Esophagus muscularis mucosa (tissue), 4 donors: ENCODE measurements around the gene FOXK1. TPM values are rescaled to one million over a fixed set of nuclear protein-coding genes. Genes with fewer than 3 reads are reported as not detected.
A peak's percentile ranks its signal among the peaks of the same experiment; 100 is the strongest.

Source experiments
- DNase-seq: peaks from one replicate; pipeline ENCODE4 v3.0.0-alpha.2; 2017; ENCODE audit errors: extremely low spot score
- H3K27ac ChIP-seq, 4 donors: fragments of 200-600 bp; sonication (generic); replicated peaks in 1 of 4; 1 replicate in 3 of 4; 2 replicates in 1 of 4; pipeline ENCODE4 v1.5.1; 2016 to 2019; ENCODE audit warnings: mild to moderate bottlenecking in 1 of 4
- H3K27me3 ChIP-seq, 4 donors: fragments of 200-600 bp; sonication (generic); one replicate each; pipeline versions ENCODE4 v1.5.1 to v1.6.0; 2016 to 2019
- H3K36me3 ChIP-seq, 4 donors: fragments of 200-600 bp; sonication (generic); one replicate each; pipeline ENCODE4 v1.5.1; 2016 to 2019
- H3K4me1 ChIP-seq, 4 donors: fragments of 200-600 bp; sonication (generic); one replicate each; pipeline ENCODE4 v1.5.1; 2016 to 2019
- H3K4me3 ChIP-seq, 4 donors: fragments of 200-600 bp; sonication (generic); 1 replicate in 2 of 4; 2 replicates in 2 of 4; pipeline ENCODE4 v1.5.1; 2016 to 2019; ENCODE audit warnings: mild to moderate bottlenecking in 4 of 4, moderate library complexity in 1 of 4
- H3K9me3 ChIP-seq, 4 donors: fragments of 200-600 bp; sonication (generic); 1 replicate in 3 of 4; 2 replicates in 1 of 4; pipeline ENCODE4 v1.5.1; 2016 to 2019
- EP300 ChIP-seq: sonication (generic); formaldehyde crosslinking; IDR thresholded peaks from one replicate; pipeline ENCODE4 v1.6.1; 2017; ENCODE audit warnings: antibody characterized with exemption
- POLR2A ChIP-seq: fragments of 450-650 bp; IDR thresholded peaks from one replicate; pipeline ENCODE4 v1.6.1; 2017; ENCODE audit warnings: antibody characterized with exemption, moderate library complexity, mild to moderate bottlenecking, low read depth
- POLR2AphosphoS5 ChIP-seq, 2 donors: sonication (generic); formaldehyde crosslinking; IDR thresholded peaks; one replicate each; pipeline ENCODE4 v1.6.1; 2017; ENCODE audit warnings: antibody characterized with exemption in 2 of 2
- WGBS: methylation state at CpG from one replicate; pipeline ENCODE4 v1.1.5; 2018; 5-methylcytosine and 5-hydroxymethylcytosine counted together
- intact Hi-C: fragments of 100-400 bp; cut with DNase I; formaldehyde crosslinking; loops from one replicate; pipeline ENCODE4 v1.15.1; 2023
- total RNA-seq, 4 donors: library from RNA; depleted of rRNA; stranded (reverse); fragments of >200 nt; gene quantifications; one replicate each; pipeline versions ENCODE4 v1.1.0 to v1.2.1, GENCODE V29; 2016
- TF ChIP-seq, protein P1 (sequence below), 3 experiments: fragments of 200-600 bp in 2 of 3; fragments of 450-650 bp in 1 of 3; sonication (generic) in 2 of 3; IDR thresholded peaks; one replicate each; pipeline ENCODE4 v1.5.1; 2017 to 2019; ENCODE audit warnings: antibody characterized with exemption in 3 of 3, mild to moderate bottlenecking in 2 of 3, moderate library complexity in 1 of 3

FOXK1 gene
- total RNA-seq, 4 donors from 2014 or later = 23.4 to 46.1 (median 36.3) TPM

- peak overlapping the region in 1 of 4 donors; percentile 0 for H3K27ac ChIP-seq
- WGBS = 66% methylated on average over 16 of the region's 20 CpGs
- intact Hi-C loops = no loop called here
- no peak for DNase-seq
- H3K4me3 ChIP-seq = no peak overlapping the region
- TF ChIP-seq POLR2AphosphoS5 (IDR thresholded peaks at IDR 0.05) = no peak
- no peak for TF ChIP-seq EP300
- TF ChIP-seq, protein P1, sequence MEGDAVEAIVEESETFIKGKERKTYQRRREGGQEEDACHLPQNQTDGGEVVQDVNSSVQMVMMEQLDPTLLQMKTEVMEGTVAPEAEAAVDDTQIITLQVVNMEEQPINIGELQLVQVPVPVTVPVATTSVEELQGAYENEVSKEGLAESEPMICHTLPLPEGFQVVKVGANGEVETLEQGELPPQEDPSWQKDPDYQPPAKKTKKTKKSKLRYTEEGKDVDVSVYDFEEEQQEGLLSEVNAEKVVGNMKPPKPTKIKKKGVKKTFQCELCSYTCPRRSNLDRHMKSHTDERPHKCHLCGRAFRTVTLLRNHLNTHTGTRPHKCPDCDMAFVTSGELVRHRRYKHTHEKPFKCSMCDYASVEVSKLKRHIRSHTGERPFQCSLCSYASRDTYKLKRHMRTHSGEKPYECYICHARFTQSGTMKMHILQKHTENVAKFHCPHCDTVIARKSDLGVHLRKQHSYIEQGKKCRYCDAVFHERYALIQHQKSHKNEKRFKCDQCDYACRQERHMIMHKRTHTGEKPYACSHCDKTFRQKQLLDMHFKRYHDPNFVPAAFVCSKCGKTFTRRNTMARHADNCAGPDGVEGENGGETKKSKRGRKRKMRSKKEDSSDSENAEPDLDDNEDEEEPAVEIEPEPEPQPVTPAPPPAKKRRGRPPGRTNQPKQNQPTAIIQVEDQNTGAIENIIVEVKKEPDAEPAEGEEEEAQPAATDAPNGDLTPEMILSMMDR (IDR thresholded peaks at IDR 0.05) = no peak
- TF ChIP-seq POLR2A = no peak
- H3K27me3 ChIP-seq = no peaks in the 10 kb centered on the region
- H3K36me3 ChIP-seq = no peaks in the 10 kb centered on the region
- H3K4me1 ChIP-seq = peaks cover 86 to 94% (median 93%) of the 10 kb centered on the region in 4 donors
- no peaks in the 10 kb centered on the region for H3K9me3 ChIP-seq
These were observed 20.9 kb downstream of the FOXK1 start for GRCh38 chr7:4702961-4703512.

DNA sequence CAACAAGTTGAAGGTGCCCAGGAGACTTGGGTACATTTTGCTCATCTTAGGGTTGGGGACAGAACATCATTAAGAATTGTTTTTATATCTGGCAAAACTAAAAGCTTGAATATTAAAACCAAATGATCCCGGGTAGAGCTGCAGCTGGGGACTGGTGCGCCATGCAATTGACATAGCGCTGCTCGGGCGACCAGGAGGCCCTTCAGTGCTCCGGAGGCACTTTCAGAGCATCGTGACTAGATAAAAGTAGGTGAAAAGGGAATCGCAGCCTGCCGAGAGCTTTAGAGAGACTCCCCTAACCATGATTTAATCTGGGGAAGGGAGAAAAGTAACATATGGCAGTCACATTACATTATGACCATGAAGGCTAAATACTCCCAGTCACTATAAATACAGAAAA lies 21.4 kb downstream of the FOXK1 start:
- Histone ChIP-seq H3K27me3 (no peaks in the 10 kb centered on the region), H3K4me3 (no peak overlapping the region), H3K9me3 (no peaks in the 10 kb centered on the region), H3K4me1 (peaks cover 91 to 98% (median 96%) of the 10 kb centered on the region in 4 donors), H3K36me3 (no peaks in the 10 kb centered on the region), H3K27ac (peak overlapping the region in 1 of 4 donors; percentile 0)
- TF ChIP-seq POLR2AphosphoS5 (IDR thresholded peaks at IDR 0.05) = no peak
- TF ChIP-seq, protein P1 (IDR thresholded peaks at IDR 0.05) = no peak
- TF ChIP-seq EP300 = no peak
- TF ChIP-seq POLR2A = no peak
- 96% methylated on average over 9 of the region's 9 CpGs for WGBS
- no peak for DNase-seq
- intact Hi-C loops = no loop called here

GRCh38 chr7:4706384-4707216 lies 24.5 kb downstream of the FOXK1 start:
- intact Hi-C loops = no loop called here
- TF ChIP-seq POLR2AphosphoS5 (IDR thresholded peaks at IDR 0.05) = no peak
- TF ChIP-seq, protein P1 (IDR thresholded peaks at IDR 0.05) = no peak
- no peak for TF ChIP-seq POLR2A
- no peak for TF ChIP-seq EP300
- DNase-seq = no peak
- Histone ChIP-seq H3K36me3 (peaks cover 0 to 5% (median 0%) of the 10 kb centered on the region in 4 donors), H3K4me1 (peaks cover 66 to 77% (median 75%) of the 10 kb centered on the region in 4 donors), H3K27ac (peak overlapping the region in 3 of 4 donors; percentile 21 to 63 (median 45)), H3K9me3 (no peaks in the 10 kb centered on the region), H3K4me3 (peak overlapping the region in 1 of 4 donors; percentile 4), H3K27me3 (no peaks in the 10 kb centered on the region)
- WGBS = 71% methylated on average over 21 of the region's 21 CpGs

DNA sequence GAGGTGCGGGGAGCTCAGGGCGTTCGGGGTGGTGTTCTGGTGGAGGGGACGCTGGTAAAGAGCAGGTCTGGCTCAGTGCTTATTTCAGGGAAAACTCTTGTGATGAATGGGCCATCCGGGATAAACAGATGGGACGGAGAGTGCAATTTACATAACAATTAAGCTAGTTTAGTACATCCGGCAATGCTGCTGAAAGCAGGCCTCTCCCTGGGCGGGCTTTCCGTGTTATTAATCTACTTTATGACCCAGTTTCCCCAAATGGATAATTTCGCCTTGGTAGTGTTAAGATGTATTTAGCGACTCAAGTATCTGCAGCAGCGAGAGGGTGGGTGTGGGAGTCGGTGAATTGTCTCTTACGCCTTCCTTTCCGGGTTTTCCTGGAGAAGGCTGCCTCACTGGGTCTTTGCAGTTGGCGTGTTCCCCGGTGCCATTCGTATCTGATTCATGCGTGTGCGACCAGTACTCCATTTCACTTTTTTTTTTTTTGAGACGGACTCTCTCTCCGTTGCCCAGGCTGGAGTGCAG lies 25.2 kb downstream of the FOXK1 start:
- Histone ChIP-seq H3K4me3 (peak overlapping the region in 1 of 4 donors; percentile 4), H3K27ac (peak overlapping the region in 3 of 4 donors; percentile 21 to 63 (median 45)), H3K9me3 (no peaks in the 10 kb centered on the region), H3K4me1 (peaks cover 63 to 76% (median 73%) of the 10 kb centered on the region in 4 donors), H3K36me3 (peaks cover 0 to 5% (median 0%) of the 10 kb centered on the region in 4 donors), H3K27me3 (no peaks in the 10 kb centered on the region)
- TF ChIP-seq POLR2AphosphoS5 (IDR thresholded peaks at IDR 0.05) (no peak), POLR2A (no peak), EP300 (no peak)
- TF ChIP-seq, protein P1 (IDR thresholded peaks at IDR 0.05) = no peak
- WGBS = 80% methylated on average over 22 of the region's 22 CpGs
- no peak for DNase-seq
- intact Hi-C loops = no loop called here
